ENCODE results near the gene CD247.

The CD247 gene

GRCh38 chr1:167438171-167439138 lies 79.9 kb downstream of the CD247 start:
- no peaks in the 10 kb centered on the region for H3K9me3 ChIP-seq (replicated peaks; ENCODE audit: low read length)
- H3K27me3 ChIP-seq (ENCODE audit: control insufficient read depth, insufficient read depth, low read length) = peaks cover 22% of the 10 kb centered on the region
- peak overlapping the region; percentile 96 for H3K4me2 ChIP-seq (ENCODE audit: low read length)
- peaks cover 9% of the 10 kb centered on the region for H3K4me1 ChIP-seq (ENCODE audit: control insufficient read depth, insufficient read depth, low read length)
- H3K9ac ChIP-seq (ENCODE audit: low read depth, low read length) = no peak overlapping the region
- H3K36me3 ChIP-seq (ENCODE audit: insufficient read depth, low read length) = no peaks in the 10 kb centered on the region
- H3K4me3 ChIP-seq (ENCODE audit: low read length) = peak overlapping the region; percentile 71

GRCh38 chr1:167435484-167435883 lies 82.8 kb downstream of the CD247 start:
- Histone ChIP-seq H3K27me3 (ENCODE audit: control insufficient read depth, insufficient read depth, low read length) (peaks cover 19% of the 10 kb centered on the region), H3K4me2 (ENCODE audit: low read length) (no peak overlapping the region), H3K9me3 (replicated peaks; ENCODE audit: low read length) (no peaks in the 10 kb centered on the region), H3K9ac (ENCODE audit: low read depth, low read length) (no peak overlapping the region), H3K4me3 (ENCODE audit: low read length) (no peak overlapping the region), H3K36me3 (ENCODE audit: insufficient read depth, low read length) (no peaks in the 10 kb centered on the region), H3K4me1 (ENCODE audit: control insufficient read depth, insufficient read depth, low read length) (peaks cover 9% of the 10 kb centered on the region)

- Histone ChIP-seq H3K27me3 (ENCODE audit: control insufficient read depth, insufficient read depth, low read length) (peaks cover 18% of the 10 kb centered on the region), H3K4me1 (ENCODE audit: control insufficient read depth, insufficient read depth, low read length) (peaks cover 3% of the 10 kb centered on the region), H3K9me3 (replicated peaks; ENCODE audit: low read length) (no peaks in the 10 kb centered on the region), H3K9ac (ENCODE audit: low read depth, low read length) (no peak overlapping the region), H3K4me2 (ENCODE audit: low read length) (no peak overlapping the region), H3K4me3 (ENCODE audit: low read length) (no peak overlapping the region), H3K36me3 (ENCODE audit: insufficient read depth, low read length) (no peaks in the 10 kb centered on the region)
These were observed 84.0 kb downstream of the CD247 start for GRCh38 chr1:167434306-167434705.

GRCh38 chr1:167433884-167434283 lies 84.4 kb downstream of the CD247 start:
- H3K27me3 ChIP-seq (ENCODE audit: control insufficient read depth, insufficient read depth, low read length) = peaks cover 14% of the 10 kb centered on the region
- no peaks in the 10 kb centered on the region for H3K4me1 ChIP-seq (ENCODE audit: control insufficient read depth, insufficient read depth, low read length)
- H3K9me3 ChIP-seq (replicated peaks; ENCODE audit: low read length) = no peaks in the 10 kb centered on the region
- no peak overlapping the region for H3K4me3 ChIP-seq (ENCODE audit: low read length)
- no peak overlapping the region for H3K9ac ChIP-seq (ENCODE audit: low read depth, low read length)
- H3K4me2 ChIP-seq (ENCODE audit: low read length) = no peak overlapping the region
- H3K36me3 ChIP-seq (ENCODE audit: insufficient read depth, low read length) = no peaks in the 10 kb centered on the region

GRCh38 chr1:167432780-167433179 lies 85.5 kb downstream of the CD247 start:
- Histone ChIP-seq H3K36me3 (ENCODE audit: insufficient read depth, low read length) (no peaks in the 10 kb centered on the region), H3K9ac (ENCODE audit: low read depth, low read length) (no peak overlapping the region), H3K9me3 (replicated peaks; ENCODE audit: low read length) (no peaks in the 10 kb centered on the region), H3K4me1 (ENCODE audit: control insufficient read depth, insufficient read depth, low read length) (no peaks in the 10 kb centered on the region), H3K4me2 (ENCODE audit: low read length) (no peak overlapping the region), H3K4me3 (ENCODE audit: low read length) (no peak overlapping the region), H3K27me3 (ENCODE audit: control insufficient read depth, insufficient read depth, low read length) (peaks cover 5% of the 10 kb centered on the region)

- H3K4me3 ChIP-seq (ENCODE audit: low read length) = no peak overlapping the region
- no peaks in the 10 kb centered on the region for H3K9me3 ChIP-seq (replicated peaks; ENCODE audit: low read length)
- no peak overlapping the region for H3K9ac ChIP-seq (ENCODE audit: low read depth, low read length)
- no peak overlapping the region for H3K4me2 ChIP-seq (ENCODE audit: low read length)
- no peaks in the 10 kb centered on the region for H3K36me3 ChIP-seq (ENCODE audit: insufficient read depth, low read length)
- no peaks in the 10 kb centered on the region for H3K4me1 ChIP-seq (ENCODE audit: control insufficient read depth, insufficient read depth, low read length)
- peaks cover 5% of the 10 kb centered on the region for H3K27me3 ChIP-seq (ENCODE audit: control insufficient read depth, insufficient read depth, low read length)
These were observed 86.2 kb downstream of the CD247 start for GRCh38 chr1:167431909-167432650.

GRCh38 chr1:167431261-167431908 lies 86.9 kb downstream of the CD247 start:
- H3K9me3 ChIP-seq (replicated peaks; ENCODE audit: low read length) = no peaks in the 10 kb centered on the region
- peaks cover 5% of the 10 kb centered on the region for H3K27me3 ChIP-seq (ENCODE audit: control insufficient read depth, insufficient read depth, low read length)
- H3K36me3 ChIP-seq (ENCODE audit: insufficient read depth, low read length) = no peaks in the 10 kb centered on the region
- H3K4me3 ChIP-seq (ENCODE audit: low read length) = no peak overlapping the region
- H3K4me1 ChIP-seq (ENCODE audit: control insufficient read depth, insufficient read depth, low read length) = no peaks in the 10 kb centered on the region
- no peak overlapping the region for H3K4me2 ChIP-seq (ENCODE audit: low read length)
- no peak overlapping the region for H3K9ac ChIP-seq (ENCODE audit: low read depth, low read length)

GRCh38 chr1:167430849-167431242 lies 87.5 kb downstream of the CD247 start:
- Histone ChIP-seq H3K9ac (ENCODE audit: low read depth, low read length) (no peak overlapping the region), H3K4me2 (ENCODE audit: low read length) (no peak overlapping the region), H3K4me3 (ENCODE audit: low read length) (no peak overlapping the region), H3K27me3 (ENCODE audit: control insufficient read depth, insufficient read depth, low read length) (peaks cover 5% of the 10 kb centered on the region), H3K36me3 (ENCODE audit: insufficient read depth, low read length) (no peaks in the 10 kb centered on the region), H3K4me1 (ENCODE audit: control insufficient read depth, insufficient read depth, low read length) (no peaks in the 10 kb centered on the region), H3K9me3 (replicated peaks; ENCODE audit: low read length) (no peaks in the 10 kb centered on the region)

- Histone ChIP-seq H3K9me3 (replicated peaks; ENCODE audit: low read length) (no peaks in the 10 kb centered on the region), H3K4me1 (ENCODE audit: control insufficient read depth, insufficient read depth, low read length) (no peaks in the 10 kb centered on the region), H3K9ac (ENCODE audit: low read depth, low read length) (no peak overlapping the region), H3K4me2 (ENCODE audit: low read length) (no peak overlapping the region), H3K27me3 (ENCODE audit: control insufficient read depth, insufficient read depth, low read length) (peaks cover under 1% of the 10 kb centered on the region), H3K36me3 (ENCODE audit: insufficient read depth, low read length) (no peaks in the 10 kb centered on the region), H3K4me3 (ENCODE audit: low read length) (no peak overlapping the region)
These were observed 88.0 kb downstream of the CD247 start for GRCh38 chr1:167430134-167430848.

GRCh38 chr1:167429612-167430011 lies 88.7 kb downstream of the CD247 start:
- Histone ChIP-seq H3K4me1 (ENCODE audit: control insufficient read depth, insufficient read depth, low read length) (no peaks in the 10 kb centered on the region), H3K27me3 (ENCODE audit: control insufficient read depth, insufficient read depth, low read length) (no peaks in the 10 kb centered on the region), H3K36me3 (ENCODE audit: insufficient read depth, low read length) (no peaks in the 10 kb centered on the region), H3K4me2 (ENCODE audit: low read length) (no peak overlapping the region), H3K9me3 (replicated peaks; ENCODE audit: low read length) (no peaks in the 10 kb centered on the region), H3K9ac (ENCODE audit: low read depth, low read length) (no peak overlapping the region), H3K4me3 (ENCODE audit: low read length) (no peak overlapping the region)

GRCh38 chr1:167428395-167428794 lies 89.9 kb downstream of the CD247 start:
- H3K9ac ChIP-seq (ENCODE audit: low read depth, low read length) = no peak overlapping the region

More at GRCh38 chr1:167428395-167428794, 89.9 kb downstream of the CD247 start:
- H3K27me3 ChIP-seq (ENCODE audit: control insufficient read depth, insufficient read depth, low read length) = no peaks in the 10 kb centered on the region
- H3K4me1 ChIP-seq (ENCODE audit: control insufficient read depth, insufficient read depth, low read length) = no peaks in the 10 kb centered on the region
- H3K36me3 ChIP-seq (ENCODE audit: insufficient read depth, low read length) = no peaks in the 10 kb centered on the region
- H3K4me3 ChIP-seq (ENCODE audit: low read length) = no peak overlapping the region
- H3K4me2 ChIP-seq (ENCODE audit: low read length) = no peak overlapping the region
- no peaks in the 10 kb centered on the region for H3K9me3 ChIP-seq (replicated peaks; ENCODE audit: low read length)
